Panc1 (cell line): Measurements from ENCODE around the gene PCIF1. TPM values are rescaled to one million over a fixed set of nuclear protein-coding genes. Genes with fewer than 3 reads are reported as not detected.

Experiments
- ATAC-seq: fragments of 200-7000 bp; cut with Tn5 transposase; 2 replicates; pipeline ENCODE4 v1.9.1; 2020; ENCODE audit warnings: mild to moderate bottlenecking, moderate library complexity
- BruUV-seq: library from RNA; stranded (reverse); fragments of 400-500 nt; replicated peaks from 2 replicates; lab custom pipeline; 2021; lab: Mats Ljungman, UMichigan
- CTCF ChIA-PET: fragments of 300-600 bp; sonication (Branson Sonifier 250); formaldehyde crosslinking; loops from one replicate; lab custom pipeline; 2022; ENCODE audit warnings: antibody characterized with exemption; lab: Charles Lee
- POLR2A ChIA-PET: fragments of 300-600 bp; sonication (Branson Sonifier 250); formaldehyde crosslinking; loops from one replicate; lab custom pipeline; 2022; ENCODE audit warnings: antibody characterized with exemption; lab: Charles Lee
- DNase-seq: peaks from one replicate; pipeline ENCODE4 v3.0.0-alpha.2; 2010; ENCODE audit warnings: low read depth, low spot score
- H3K27ac ChIP-seq: 2 replicates; pipeline ENCODE4 v1.5.1; 2011; ENCODE audit warnings: mild to moderate bottlenecking, low read length, inconsistent platforms
- H3K27me3 ChIP-seq: fragments of 200-500 bp; sonication (Bioruptor generic); 2 replicates; pipeline ENCODE4 v1.6.0; 2014; ENCODE audit warnings: low read length, inconsistent platforms; ENCODE audit not compliant: control insufficient read depth, insufficient read depth
- H3K36me3 ChIP-seq: fragments of 200-500 bp; sonication (Bioruptor generic); 2 replicates; pipeline ENCODE4 v1.5.1; 2014; ENCODE audit warnings: inconsistent platforms, mild to moderate bottlenecking, low read length, moderate library complexity; ENCODE audit not compliant: control insufficient read depth, insufficient read depth
- H3K4me1 ChIP-seq: 2 replicates; pipeline ENCODE4 v1.5.1; 2011; ENCODE audit warnings: inconsistent platforms, mild to moderate bottlenecking, low read length, moderate library complexity; ENCODE audit not compliant: control insufficient read depth, insufficient read depth
- H3K4me3 ChIP-seq, 2 experiments: 2 replicates each; pipeline ENCODE4 v1.5.1; 2011 to 2012; ENCODE audit warnings: low read depth in 2 of 2, low read length in 2 of 2, mild to moderate bottlenecking in 2 of 2, inconsistent platforms in 1 of 2, moderate library complexity in 1 of 2
- H3K9me3 ChIP-seq: fragments of 200-500 bp; sonication (Bioruptor generic); 2 replicates; pipeline ENCODE4 v1.5.1; 2014; ENCODE audit warnings: low read depth, mild to moderate bottlenecking, inconsistent platforms, low read length, moderate library complexity; ENCODE audit not compliant: control insufficient read depth, insufficient read depth
- POLR2AphosphoS5 ChIP-seq: IDR thresholded peaks from 2 replicates; pipeline ENCODE4 v1.6.1; 2012; ENCODE audit warnings: mild to moderate bottlenecking, low read depth, low read length, moderate library complexity
- REST ChIP-seq, 2 experiments: IDR thresholded peaks; 2 replicates each; pipeline ENCODE4 v1.6.1; 2011 to 2012; ENCODE audit warnings: low read depth in 2 of 2, control low read depth in 1 of 2, low read length in 1 of 2, mild to moderate bottlenecking in 1 of 2, moderate library complexity in 1 of 2; ENCODE audit not compliant: insufficient read depth in 1 of 2
- SIN3A ChIP-seq: IDR thresholded peaks from 2 replicates; pipeline ENCODE4 v1.6.1; 2012; ENCODE audit warnings: low read depth, mild to moderate bottlenecking, low read length, moderate library complexity, borderline replicate concordance; ENCODE audit not compliant: insufficient read depth
- TCF7L2 ChIP-seq: IDR thresholded peaks from 2 replicates; pipeline ENCODE4 v1.6.1; 2011; ENCODE audit warnings: mild to moderate bottlenecking, low read depth, low read length, inconsistent platforms
- in situ Hi-C: cut with HindIII; loops from 2 replicates; pipeline ENCODE4 v1.10.0; 2016; ENCODE audit warnings: low sequenced_read_pairs, low pct_unique_long_range_greater_than_20kb
- intact Hi-C: fragments of 100-400 bp; cut with micrococcal nuclease; formaldehyde crosslinking; loops from one replicate; pipeline ENCODE4 v1.10.0; 2022; ENCODE audit not compliant: unreplicated experiment
- total RNA-seq: library from RNA; stranded (reverse); gene quantifications from one replicate; pipeline ENCODE4 v1.2.1, GENCODE V29; 2021; ENCODE audit not compliant: unreplicated experiment
- TF ChIP-seq, protein P1 (sequence below): fragments of 450-650 bp; IDR thresholded peaks from 2 replicates; pipeline ENCODE4 v1.5.1; 2017; ENCODE audit warnings: mild to moderate bottlenecking

PCIF1 gene
- total RNA-seq, 1 experiment from 2014 or later = 24.6 TPM

DNA sequence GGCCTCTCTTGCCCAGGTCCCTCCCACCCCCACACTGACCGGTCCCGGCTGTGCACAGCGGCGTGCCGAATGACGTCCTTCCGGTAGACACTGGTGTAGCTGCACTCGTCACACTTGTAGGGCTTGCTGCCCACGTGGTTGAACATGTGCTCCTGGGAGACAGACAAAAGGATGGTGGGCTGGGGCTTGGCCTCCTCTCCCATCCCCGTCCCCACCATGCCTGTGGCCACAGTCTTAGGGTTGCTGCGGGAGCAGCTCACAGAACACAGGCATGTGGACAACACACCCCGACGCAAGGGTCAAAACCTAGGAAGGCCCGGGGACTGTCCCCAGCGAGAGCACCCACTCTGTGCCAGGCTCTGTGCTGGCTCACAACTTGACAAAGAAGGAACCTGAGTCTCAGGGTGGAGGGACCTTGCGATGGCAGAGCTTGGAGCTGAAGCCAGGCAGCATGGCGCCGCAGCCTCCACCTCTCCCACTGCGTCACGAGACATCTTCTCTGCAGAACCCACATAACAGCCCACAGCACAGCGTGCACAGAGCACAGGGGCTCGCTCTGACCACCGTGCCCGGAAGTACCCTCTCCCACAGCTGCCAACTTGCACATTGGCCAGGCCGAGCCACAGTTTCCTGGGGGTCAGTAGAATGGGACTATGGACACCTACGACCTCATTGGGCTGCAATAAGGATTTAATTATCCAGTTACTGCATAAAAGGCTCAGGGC is 27.7 kb downstream of the PCIF1 start:
- no peak for ATAC-seq
- in situ Hi-C loops (no loop called here), intact Hi-C loops (no loop called here)
- H3K27ac ChIP-seq = no peak overlapping the region
- peaks cover 13% of the 10 kb centered on the region for H3K36me3 ChIP-seq
- CTCF ChIA-PET = interaction anchor here (0.7 to 2.1 kb wide), 2 partner anchors 8 to 162 kb away, joined by 5 to 7 read pairs; no protein-coding TSS in a partner anchor
- no TSS peak for BruUV-seq
- H3K4me1 ChIP-seq = no peaks in the 10 kb centered on the region
- no peak overlapping the region for H3K4me3 ChIP-seq
- POLR2A ChIA-PET = no interaction called here
- no peaks in the 10 kb centered on the region for H3K27me3 ChIP-seq
- no peaks in the 10 kb centered on the region for H3K9me3 ChIP-seq
- TF ChIP-seq, protein P1, sequence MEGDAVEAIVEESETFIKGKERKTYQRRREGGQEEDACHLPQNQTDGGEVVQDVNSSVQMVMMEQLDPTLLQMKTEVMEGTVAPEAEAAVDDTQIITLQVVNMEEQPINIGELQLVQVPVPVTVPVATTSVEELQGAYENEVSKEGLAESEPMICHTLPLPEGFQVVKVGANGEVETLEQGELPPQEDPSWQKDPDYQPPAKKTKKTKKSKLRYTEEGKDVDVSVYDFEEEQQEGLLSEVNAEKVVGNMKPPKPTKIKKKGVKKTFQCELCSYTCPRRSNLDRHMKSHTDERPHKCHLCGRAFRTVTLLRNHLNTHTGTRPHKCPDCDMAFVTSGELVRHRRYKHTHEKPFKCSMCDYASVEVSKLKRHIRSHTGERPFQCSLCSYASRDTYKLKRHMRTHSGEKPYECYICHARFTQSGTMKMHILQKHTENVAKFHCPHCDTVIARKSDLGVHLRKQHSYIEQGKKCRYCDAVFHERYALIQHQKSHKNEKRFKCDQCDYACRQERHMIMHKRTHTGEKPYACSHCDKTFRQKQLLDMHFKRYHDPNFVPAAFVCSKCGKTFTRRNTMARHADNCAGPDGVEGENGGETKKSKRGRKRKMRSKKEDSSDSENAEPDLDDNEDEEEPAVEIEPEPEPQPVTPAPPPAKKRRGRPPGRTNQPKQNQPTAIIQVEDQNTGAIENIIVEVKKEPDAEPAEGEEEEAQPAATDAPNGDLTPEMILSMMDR = no peak
- TF ChIP-seq POLR2AphosphoS5 (no peak), TCF7L2 (no peak), REST (IDR thresholded peaks at IDR 0.05; ENCODE audit: insufficient read depth in 1 of 2, low read depth in 2 of 2, low read length in 1 of 2) (no peak), SIN3A (no peak)
- no peak for DNase-seq

DNA sequence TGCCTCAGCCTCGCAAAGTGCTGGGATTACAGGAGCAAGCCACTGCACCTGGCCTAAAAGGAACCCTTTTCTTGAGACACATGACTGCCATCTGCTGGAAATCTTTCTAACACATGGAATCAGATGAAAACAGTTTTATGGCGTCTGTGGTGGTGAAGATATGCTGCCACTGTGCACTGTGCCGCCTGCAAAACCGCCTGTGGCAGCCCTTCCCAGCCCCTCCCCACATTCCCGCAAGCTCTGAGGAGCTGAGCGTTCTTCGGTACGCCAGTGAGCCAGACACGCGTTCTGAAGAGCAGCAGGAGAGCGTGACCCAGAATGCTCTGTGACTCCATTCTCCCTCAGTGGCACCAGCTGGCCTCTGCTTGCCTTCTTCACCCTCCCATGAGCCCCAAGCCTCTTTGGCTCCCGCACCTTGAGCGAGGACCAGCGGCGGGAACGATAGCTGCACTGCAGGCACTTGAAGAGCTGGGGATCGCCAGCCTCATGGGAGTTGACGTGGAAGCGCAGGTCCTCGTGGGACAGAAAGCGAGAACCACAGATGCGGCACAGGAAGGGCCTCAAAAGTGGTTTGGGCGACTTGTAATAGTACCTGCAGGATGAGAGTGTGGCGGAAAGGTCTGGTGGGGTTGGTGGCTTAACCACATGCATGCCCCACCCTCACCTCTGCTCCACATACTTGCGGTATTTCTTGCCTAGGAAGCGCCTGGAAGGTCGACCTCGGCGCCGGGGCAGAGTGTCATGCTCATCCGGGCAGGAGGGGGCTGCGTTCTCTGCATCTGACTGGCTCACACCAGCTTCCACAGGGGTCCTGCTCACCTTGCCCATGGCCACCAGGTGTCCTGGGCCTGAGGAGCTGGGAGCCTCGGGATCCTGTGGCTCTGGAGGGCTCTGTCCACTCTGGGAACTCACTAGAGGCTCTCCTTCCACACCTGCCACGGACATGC is 28.8 kb downstream of the PCIF1 start:
- no peaks in the 10 kb centered on the region for H3K9me3 ChIP-seq
- TF ChIP-seq TCF7L2 = no peak
- TF ChIP-seq, protein P1 = peak; percentile 62; the same call in 1 of the 2 replicates
- H3K36me3 ChIP-seq = peaks cover 16% of the 10 kb centered on the region
- in situ Hi-C loops = no loop called here
- ATAC-seq (peak; percentile 65; the same call in 1 of the 2 replicates), DNase-seq (no peak)
- no peak overlapping the region for H3K4me3 ChIP-seq
- no peaks in the 10 kb centered on the region for H3K27me3 ChIP-seq
- no TSS peak for BruUV-seq
- ChIA-PET POLR2A (no interaction called here), CTCF (no interaction called here)
- H3K4me1 ChIP-seq = no peaks in the 10 kb centered on the region
- intact Hi-C loops = no loop called here
- H3K27ac ChIP-seq = no peak overlapping the region
